Measurements from ENCODE around the gene RMND1.

DNA sequence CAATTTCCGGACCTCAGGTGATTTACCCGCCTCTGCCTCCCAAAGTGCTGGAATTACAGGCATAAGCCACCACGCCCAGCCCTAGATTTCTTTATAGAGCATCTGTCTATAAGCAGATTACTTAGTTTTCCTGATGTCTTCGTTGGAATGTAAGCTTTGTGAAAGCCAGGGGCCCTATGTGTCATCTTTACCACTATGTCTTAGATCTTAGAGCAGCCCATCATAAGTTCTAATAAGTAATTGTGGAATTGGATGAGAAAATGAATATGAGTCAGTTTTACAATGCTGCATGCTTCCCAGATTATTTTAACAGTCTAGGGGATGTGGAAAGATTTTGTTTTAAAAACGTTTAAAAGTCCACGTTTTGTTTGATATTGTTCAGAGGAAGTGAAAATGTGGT lies 51.5 kb downstream of the RMND1 start:
- TF ChIP-seq, protein P1, sequence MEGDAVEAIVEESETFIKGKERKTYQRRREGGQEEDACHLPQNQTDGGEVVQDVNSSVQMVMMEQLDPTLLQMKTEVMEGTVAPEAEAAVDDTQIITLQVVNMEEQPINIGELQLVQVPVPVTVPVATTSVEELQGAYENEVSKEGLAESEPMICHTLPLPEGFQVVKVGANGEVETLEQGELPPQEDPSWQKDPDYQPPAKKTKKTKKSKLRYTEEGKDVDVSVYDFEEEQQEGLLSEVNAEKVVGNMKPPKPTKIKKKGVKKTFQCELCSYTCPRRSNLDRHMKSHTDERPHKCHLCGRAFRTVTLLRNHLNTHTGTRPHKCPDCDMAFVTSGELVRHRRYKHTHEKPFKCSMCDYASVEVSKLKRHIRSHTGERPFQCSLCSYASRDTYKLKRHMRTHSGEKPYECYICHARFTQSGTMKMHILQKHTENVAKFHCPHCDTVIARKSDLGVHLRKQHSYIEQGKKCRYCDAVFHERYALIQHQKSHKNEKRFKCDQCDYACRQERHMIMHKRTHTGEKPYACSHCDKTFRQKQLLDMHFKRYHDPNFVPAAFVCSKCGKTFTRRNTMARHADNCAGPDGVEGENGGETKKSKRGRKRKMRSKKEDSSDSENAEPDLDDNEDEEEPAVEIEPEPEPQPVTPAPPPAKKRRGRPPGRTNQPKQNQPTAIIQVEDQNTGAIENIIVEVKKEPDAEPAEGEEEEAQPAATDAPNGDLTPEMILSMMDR (IDR thresholded peaks at IDR 0.05), result no peak
- no peak for TF ChIP-seq POLR2A (IDR thresholded peaks at IDR 0.05)

Measured in thyroid gland (tissue), 4 donors.